ENCODE results near the gene FGFRL1.

- TF ChIP-seq USF1 (IDR thresholded peaks at IDR 0.05): no peak
- TF ChIP-seq RAD21 (IDR thresholded peaks at IDR 0.05; ENCODE audit: low read depth): no peak
- TF ChIP-seq FOXM1 (IDR thresholded peaks at IDR 0.05; ENCODE audit: borderline replicate concordance, low read depth): no peak
- TF ChIP-seq REST (IDR thresholded peaks at IDR 0.05; ENCODE audit: low read depth): no peak
- no peak for TF ChIP-seq YY1 (IDR thresholded peaks at IDR 0.05; ENCODE audit: low read depth)
- TF ChIP-seq CREB1 (IDR thresholded peaks at IDR 0.05; ENCODE audit: low read depth): no peak
- no peak for TF ChIP-seq CEBPB (IDR thresholded peaks at IDR 0.05)
Measured at GRCh38 chr4:1057403-1057745, 45.9 kb downstream of the FGFRL1 start.
